Measurements from ENCODE around the gene RABGGTB.
"Not testable (repeated sequence)": the region's sequence is repeated elsewhere in the genome, so short reads cannot be mapped to it uniquely, and the experiment has no call there.

RABGGTB gene

GRCh38 chr1:75785983-75786853, at the start of gene RABGGTB:
TSS of gene RABGGTB (plus strand) at chr1:75786256. CDS start at chr1:75786272, 16 bp downstream.
- DNase-seq = peak; percentile 57 to 96 (median 90)

- DNase-seq = no peak
Measured at GRCh38 chr1:75742047-75742625, 43.9 kb upstream of the RABGGTB start.

- no peak for DNase-seq
Measured at GRCh38 chr1:75745276-75745675, 40.8 kb upstream of the RABGGTB start.

GRCh38 chr1:75757210-75757609, 28.8 kb upstream of the RABGGTB start:
- not testable (repeated sequence) for DNase-seq

- DNase-seq = not testable (repeated sequence)
Measured at GRCh38 chr1:75758543-75758942, 27.5 kb upstream of the RABGGTB start.

GRCh38 chr1:75764057-75764655, 21.9 kb upstream of the RABGGTB start:
- DNase-seq = no peak

GRCh38 chr1:75765697-75766355, 20.2 kb upstream of the RABGGTB start:
- DNase-seq = no peak

- no peak for DNase-seq
Measured at GRCh38 chr1:75768016-75768415, 18.0 kb upstream of the RABGGTB start.

GRCh38 chr1:75770761-75771160, 15.3 kb upstream of the RABGGTB start:
- no peak for DNase-seq

GRCh38 chr1:75771978-75772377, 14.1 kb upstream of the RABGGTB start:
- DNase-seq = no peak

- not testable (repeated sequence) for DNase-seq
Measured at GRCh38 chr1:75777812-75778211, 8.2 kb upstream of the RABGGTB start.

- not testable (repeated sequence) for DNase-seq
Measured at GRCh38 chr1:75778694-75779093, 7.4 kb upstream of the RABGGTB start.

- DNase-seq = not testable (repeated sequence)
Measured at GRCh38 chr1:75780183-75780582, 5.9 kb upstream of the RABGGTB start.

- DNase-seq = not testable (repeated sequence)
Measured at GRCh38 chr1:75783920-75784319, 2.1 kb upstream of the RABGGTB start.

GRCh38 chr1:75785320-75785982, 605 bp upstream of the RABGGTB start:
- DNase-seq = peak in 3 of 14 donors; percentile 20 to 82 (median 57)

- no peak for DNase-seq
Measured at GRCh38 chr1:75786901-75787493, 941 bp downstream of the RABGGTB start.

GRCh38 chr1:75787524-75787923, 1.5 kb downstream of the RABGGTB start:
- DNase-seq = no peak

GRCh38 chr1:75789988-75790387, 3.9 kb downstream of the RABGGTB start:
- no peak for DNase-seq

GRCh38 chr1:75791022-75791421, 5.0 kb downstream of the RABGGTB start:
- no peak for DNase-seq

GRCh38 chr1:75792091-75792490, 6.0 kb downstream of the RABGGTB start:
- no peak for DNase-seq

- DNase-seq = no peak
Measured at GRCh38 chr1:75794382-75794781, 8.3 kb downstream of the RABGGTB start.

- no peak for DNase-seq
Measured at GRCh38 chr1:75795703-75796193, 9.7 kb downstream of the RABGGTB start.

All from C1 segment of cervical spinal cord (tissue), 14 donors.